Naive thymus-derived CD4-positive, alpha-beta T cell (primary cell): ENCODE results near the gene NFRKB. TPM values are rescaled to one million over a fixed set of nuclear protein-coding genes. Genes with fewer than 3 reads are reported as not detected.

Experiments
- ATAC-seq: fragments of 150-1000 bp; cut with Tn5 transposase; 2 replicates; pipeline ENCODE4 v1.10.0; 2021; ENCODE audit warnings: mild to moderate bottlenecking, moderate library complexity
- CTCF ChIA-PET: fragments of 350-600 bp; sonication (Branson Sonifier 250); formaldehyde crosslinking; loops from one replicate; lab custom pipeline; 2021; ENCODE audit warnings: antibody characterized with exemption; lab: Charles Lee
- POLR2A ChIA-PET: fragments of 350-600 bp; sonication (Branson Sonifier 250); formaldehyde crosslinking; loops from one replicate; lab custom pipeline; 2021; ENCODE audit warnings: antibody characterized with exemption, inconsistent platforms; lab: Charles Lee
- DNase-seq, 9 donors: peaks; one replicate each; pipeline versions ENCODE4 v3.0.0 to v3.0.0-alpha.2; 2020 to 2022; ENCODE audit warnings: mixed read lengths in 1 of 9
- H3K27ac ChIP-seq: one replicate; pipeline ENCODE4 v1.7.0; 2013; ENCODE audit warnings: mild to moderate bottlenecking, low read depth, low read length, moderate library complexity
- H3K27me3 ChIP-seq, 2 donors: one replicate each; pipeline ENCODE4 v1.7.0; 2013; ENCODE audit warnings: low read length in 2 of 2, mild to moderate bottlenecking in 2 of 2, moderate library complexity in 2 of 2; ENCODE audit not compliant: control insufficient read depth in 2 of 2, insufficient read depth in 2 of 2
- H3K36me3 ChIP-seq, 3 experiments: 1 replicate in 2 of 3; 2 replicates in 1 of 3; pipeline ENCODE4 v1.7.0; 2013; ENCODE audit warnings: low read length in 3 of 3, mild to moderate bottlenecking in 3 of 3, moderate library complexity in 1 of 3; ENCODE audit not compliant: insufficient read depth in 3 of 3, control insufficient read depth in 2 of 3
- H3K4me1 ChIP-seq, 2 donors: one replicate each; pipeline ENCODE4 v1.7.0; 2013; ENCODE audit warnings: low read length in 2 of 2, mild to moderate bottlenecking in 2 of 2, moderate library complexity in 1 of 2; ENCODE audit not compliant: control insufficient read depth in 2 of 2, insufficient read depth in 2 of 2
- H3K4me3 ChIP-seq: 2 replicates; pipeline ENCODE4 v1.7.0; 2013; ENCODE audit warnings: mild to moderate bottlenecking, low read length
- H3K9me3 ChIP-seq, 3 experiments: 1 replicate in 2 of 3; 2 replicates in 1 of 3; pipeline ENCODE4 v1.7.0; 2013; ENCODE audit warnings: low read length in 3 of 3; ENCODE audit not compliant: control insufficient read depth in 2 of 3
- H3K27ac Mint-ChIP-seq, 9 donors: one replicate each; pipeline ENCODE4 v1.8.0; 2020 to 2022; ENCODE audit warnings: mixed read lengths in 9 of 9, mild to moderate bottlenecking in 8 of 9, moderate library complexity in 5 of 9, inconsistent platforms in 2 of 9
- H3K27me3 Mint-ChIP-seq, 5 donors: one replicate each; pipeline ENCODE4 v1.8.0; 2021 to 2022; ENCODE audit warnings: mixed read lengths in 5 of 5, mild to moderate bottlenecking in 1 of 5
- H3K36me3 Mint-ChIP-seq, 5 donors: one replicate each; pipeline ENCODE4 v1.8.0; 2020 to 2022; ENCODE audit warnings: mixed read lengths in 5 of 5, mild to moderate bottlenecking in 3 of 5, inconsistent platforms in 1 of 5
- H3K4me1 Mint-ChIP-seq, 7 donors: one replicate each; pipeline ENCODE4 v1.8.0; 2020 to 2022; ENCODE audit warnings: mixed read lengths in 7 of 7, mild to moderate bottlenecking in 3 of 7, inconsistent platforms in 1 of 7
- H3K4me3 Mint-ChIP-seq, 10 donors: one replicate each; pipeline ENCODE4 v1.8.0; 2020 to 2022; ENCODE audit warnings: mild to moderate bottlenecking in 10 of 10, mixed read lengths in 10 of 10, moderate library complexity in 6 of 10, inconsistent platforms in 2 of 10
- H3K9me3 Mint-ChIP-seq, 11 donors: one replicate each; pipeline ENCODE4 v1.8.0; 2020 to 2022; ENCODE audit warnings: mixed read lengths in 11 of 11, mild to moderate bottlenecking in 4 of 11, inconsistent platforms in 1 of 11, moderate library complexity in 1 of 11
- intact Hi-C, 2 donors: fragments of 100-400 bp; cut with micrococcal nuclease; formaldehyde crosslinking; loops; one replicate each; pipeline ENCODE4 v1.15.1; 2023
- polyA plus RNA-seq, 2 donors: library from polyadenylated mRNA; unstranded; fragments of 300-500 nt; fragmentation: Illumina TruSeq; gene quantifications; one replicate each; pipeline ENCODE4 v1.2.3, GENCODE V29; 2021
- total RNA-seq, 6 experiments: library from RNA in 5 of 6; stranded (reverse) in 5 of 6; gene quantifications; 1 replicate in 5 of 6; 2 replicates in 1 of 6; pipeline ENCODE4 v1.2.3 and lab custom pipeline; 2021 to 2026

Gene NFRKB
- total and polyA plus RNA-seq, 7 experiments from 2014 or later = 24.4 to 81.3 (median 49.0) TPM

DNA sequence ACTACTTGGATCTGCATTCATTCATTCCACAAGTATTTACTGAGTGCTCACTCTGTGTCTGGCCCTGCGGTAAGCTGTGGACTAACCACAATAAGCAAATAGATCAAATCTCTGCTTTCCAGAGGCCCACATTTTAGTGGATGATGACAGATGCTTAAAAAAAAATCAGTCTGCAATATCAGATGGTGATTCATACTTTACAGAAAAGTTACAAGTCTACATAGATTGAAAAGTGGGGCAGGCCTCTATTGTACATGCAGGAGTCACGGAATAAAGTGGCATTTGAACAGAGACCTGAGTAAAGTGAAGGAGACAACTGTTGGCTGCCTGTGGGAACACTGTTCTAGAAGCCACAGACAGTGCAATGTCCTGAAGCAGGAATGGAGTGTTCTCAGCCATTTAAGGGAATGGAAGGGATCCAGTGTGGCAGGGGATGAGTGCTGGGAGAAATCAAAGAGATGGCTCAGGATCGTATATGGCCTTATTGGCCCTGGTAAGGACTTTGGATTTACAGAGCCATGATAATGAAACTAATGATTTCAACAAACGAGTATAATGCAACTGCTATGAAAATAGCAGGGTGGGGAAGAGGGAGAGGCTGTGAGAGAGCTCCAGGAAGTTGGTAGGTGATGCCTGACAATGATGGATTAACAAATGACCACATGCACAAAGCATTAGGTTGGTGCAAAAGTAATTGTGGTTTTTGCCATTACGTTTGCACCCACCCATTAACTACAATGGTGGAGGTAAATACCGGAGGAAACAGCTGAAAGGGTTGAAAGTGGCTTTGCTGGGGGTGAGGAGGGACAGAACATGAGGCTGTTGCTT lies 48.7 kb downstream of the NFRKB start:
- H3K27ac ChIP-seq = no peak overlapping the region
- intact Hi-C loops = no loop called here
- H3K4me3 ChIP-seq = no peak overlapping the region
- H3K36me3 ChIP-seq = no peaks in the 10 kb centered on the region
- DNase-seq (peak in 1 of 9 donors; percentile 39), ATAC-seq (peak; percentile 66)
- no peaks in the 10 kb centered on the region for H3K27me3 ChIP-seq
- ChIA-PET CTCF (no interaction called here), POLR2A (interaction anchor here (0.9 to 2.3 kb wide), 3 partner anchors 14 to 32 kb away, joined by 3 to 10 read pairs (median 3); no protein-coding TSS in a partner anchor)
- Mint-ChIP-seq H3K9me3 (peaks cover 0 to 16% (median 7%) of the 10 kb centered on the region in 11 donors), H3K27me3 (peaks cover 0 to 5% (median 0%) of the 10 kb centered on the region in 5 donors), H3K4me3 (peak overlapping the region in 6 of 10 donors; percentile 5 to 68 (median 40)), H3K27ac (peak overlapping the region; percentile 2 to 92 (median 73)), H3K4me1 (peaks cover 6 to 68% (median 40%) of the 10 kb centered on the region in 7 donors), H3K36me3 (peaks cover 7 to 33% (median 7%) of the 10 kb centered on the region in 5 donors)
- peaks cover 0 to 10% of the 10 kb centered on the region in 2 donors for H3K4me1 ChIP-seq
- H3K9me3 ChIP-seq = no peaks in the 10 kb centered on the region

Other genes starting within 250 kb of the NFRKB start
- 10 to 100 TPM in 2 of 5 experiments, 1 to 10 TPM in 3; 2.3 to 40.8 (median 3.6) TPM for gene TMEM45B, start 79.7 kb downstream of the NFRKB start, total RNA-seq
- gene TMEM45B, start 79.7 kb downstream of the NFRKB start, polyA plus RNA-seq = 10 to 100 TPM; 11.9 to 12.4 TPM
- 10 to 100 TPM; 12.4 to 16.3 (median 13.8) TPM for gene PRDM10, start 107.3 kb upstream of the NFRKB start, total RNA-seq
- gene PRDM10, start 107.3 kb upstream of the NFRKB start, polyA plus RNA-seq = 1 to 10 TPM; 2.5 to 3.3 TPM
- gene APLP2, start 174.3 kb upstream of the NFRKB start, total RNA-seq = 100 to 1,000 TPM in 1 of 5 experiments, 10 to 100 TPM in 4; 26.6 to 172 (median 51.5) TPM
- 10 to 100 TPM; 33.2 to 43.0 TPM for gene APLP2, start 174.3 kb upstream of the NFRKB start, polyA plus RNA-seq